Head of caudate nucleus (tissue), 42 donors: ENCODE data around the gene RGS11.

Source experiments
- DNase-seq, 42 donors: peaks; one replicate each; pipeline versions ENCODE4 v3.0.0 to v3.0.0-alpha.2; 2020 to 2021; ENCODE audit warnings: mixed read lengths in 7 of 42
- intact Hi-C: fragments of 100-400 bp; cut with DNase I; formaldehyde crosslinking; loops from one replicate; pipeline ENCODE4 v1.15.0; 2022

RGS11 gene

GRCh38 chr16:252366-253337, 23.1 kb downstream of the RGS11 start:
- DNase-seq, result no peak
- intact Hi-C loops, result no loop called here

- intact Hi-C loops, result no loop called here
These were observed 26.3 kb downstream of the RGS11 start for GRCh38 chr16:249431-249830.

GRCh38 chr16:247027-247426, 28.7 kb downstream of the RGS11 start:
- DNase-seq, result no peak
- intact Hi-C loops, result no loop called here

More at GRCh38 chr16:249431-249830, 26.3 kb downstream of the RGS11 start:
- DNase-seq, result no peak

- intact Hi-C loops, result no loop called here
- no peak for DNase-seq
These were observed 30.6 kb downstream of the RGS11 start for GRCh38 chr16:245105-245504.

GRCh38 chr16:243348-243747, 32.4 kb downstream of the RGS11 start:
- DNase-seq, result no peak
- intact Hi-C loops, result no loop called here

GRCh38 chr16:242281-242680, 33.5 kb downstream of the RGS11 start:
- intact Hi-C loops, result no loop called here

GRCh38 chr16:240559-240958, 35.2 kb downstream of the RGS11 start:
- intact Hi-C loops, result no loop called here
- DNase-seq, result no peak

More at GRCh38 chr16:242281-242680, 33.5 kb downstream of the RGS11 start:
- no peak for DNase-seq

GRCh38 chr16:239948-240277, 35.8 kb downstream of the RGS11 start:
- intact Hi-C loops, result loop anchor here (10.0 kb wide), 1 partner anchor 115 kb away; the partner anchor contains the start of gene AXIN1
- DNase-seq, result peak in 18 of 42 donors; percentile 12 to 69 (median 38)

GRCh38 chr16:234468-235305, 41.1 kb downstream of the RGS11 start, which contains the start of gene FAM234A:
Gene FAM234A, plus strand, starts transcription at chr16:234821. Its CDS starts 19,593 bp downstream, at chr16:254414.
- intact Hi-C loops, result loop anchor here (10.0 kb wide), 1 partner anchor 120 kb away; the partner anchor contains the start of gene AXIN1
- peak; percentile 77 to 97 (median 94) for DNase-seq

- intact Hi-C loops, result loop anchor here (10.0 kb wide), 1 partner anchor 124 kb away; the partner anchor contains the start of gene AXIN1
- DNase-seq, result peak in 1 of 42 donors; percentile 30
These were observed 44.8 kb downstream of the RGS11 start for GRCh38 chr16:230949-231348.

GRCh38 chr16:230351-230750, 45.4 kb downstream of the RGS11 start:
- DNase-seq, result peak in 1 of 42 donors; percentile 31
- intact Hi-C loops, result loop anchor here (10.0 kb wide), 1 partner anchor 124 kb away; the partner anchor contains the start of gene AXIN1

- DNase-seq, result peak in 1 of 42 donors; percentile 23
- intact Hi-C loops, result loop anchor here (10.0 kb wide), 1 partner anchor 125 kb away; the partner anchor contains the start of gene AXIN1
These were observed 45.9 kb downstream of the RGS11 start for GRCh38 chr16:229731-230281.

- DNase-seq, result peak; percentile 83 to 96 (median 92)
- intact Hi-C loops, result no loop called here
These were observed 46.7 kb downstream of the RGS11 start, which contains the start of gene LUC7L for GRCh38 chr16:228852-229730. Gene LUC7L, minus strand, starts transcription at chr16:229449. Its CDS starts 110 bp downstream, at chr16:229339.

- DNase-seq, result peak in 6 of 42 donors; percentile 7 to 18 (median 16)
- intact Hi-C loops, result no loop called here
These were observed 47.4 kb downstream of the RGS11 start for GRCh38 chr16:228151-228851.

GRCh38 chr16:220021-220420, 55.7 kb downstream of the RGS11 start:
- intact Hi-C loops, result no loop called here
- no peak for DNase-seq
